ENCODE data around the gene NAA16. TPM values are rescaled to one million over a fixed set of nuclear protein-coding genes. Genes with fewer than 3 reads are reported as not detected.

Gene NAA16
- polyA plus RNA-seq, 1 donor, result 23.9 TPM

DNA sequence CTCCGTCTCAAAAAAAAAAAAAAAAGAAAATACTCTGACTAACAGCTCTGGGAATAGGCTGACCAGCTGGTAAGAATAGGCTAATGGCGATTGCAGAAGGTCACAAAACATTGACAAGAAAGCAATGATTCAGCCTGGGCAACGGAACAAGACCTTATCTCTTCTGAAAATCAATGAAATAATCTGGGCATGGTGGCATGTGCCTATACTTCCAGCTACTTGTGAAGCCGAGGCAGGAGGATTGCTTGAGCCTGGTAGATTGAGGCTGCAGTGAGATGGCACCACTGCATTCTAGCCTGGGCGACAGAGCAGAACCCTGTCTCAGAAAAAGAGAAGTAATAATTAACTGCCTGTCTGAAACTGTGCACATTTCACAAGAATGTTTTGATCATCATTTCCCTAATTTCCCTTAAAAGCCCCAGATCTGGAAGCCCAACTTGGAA, 28.9 kb upstream of the NAA16 start:
- no peaks in the 10 kb centered on the region for H3K4me1 ChIP-seq (ENCODE audit: control insufficient read depth, insufficient read depth, low read length)
- H3K9me3 ChIP-seq (ENCODE audit: control insufficient read depth, low read depth, low read length), result no peaks in the 10 kb centered on the region
- no peak overlapping the region for H3K27ac ChIP-seq (ENCODE audit: low read length)
- no peak overlapping the region for H3K4me3 ChIP-seq (ENCODE audit: low read length)
- H3K27me3 ChIP-seq (ENCODE audit: control insufficient read depth, insufficient read depth, low read length), result no peaks in the 10 kb centered on the region
- no peak for DNase-seq
- WGBS (ENCODE audit: insufficient coverage, low lambda C conversion rate), result 100% methylated on average over 1 of the region's 5 CpGs
- H3K36me3 ChIP-seq (ENCODE audit: control insufficient read depth, insufficient read depth, low read length), result no peaks in the 10 kb centered on the region

DNA sequence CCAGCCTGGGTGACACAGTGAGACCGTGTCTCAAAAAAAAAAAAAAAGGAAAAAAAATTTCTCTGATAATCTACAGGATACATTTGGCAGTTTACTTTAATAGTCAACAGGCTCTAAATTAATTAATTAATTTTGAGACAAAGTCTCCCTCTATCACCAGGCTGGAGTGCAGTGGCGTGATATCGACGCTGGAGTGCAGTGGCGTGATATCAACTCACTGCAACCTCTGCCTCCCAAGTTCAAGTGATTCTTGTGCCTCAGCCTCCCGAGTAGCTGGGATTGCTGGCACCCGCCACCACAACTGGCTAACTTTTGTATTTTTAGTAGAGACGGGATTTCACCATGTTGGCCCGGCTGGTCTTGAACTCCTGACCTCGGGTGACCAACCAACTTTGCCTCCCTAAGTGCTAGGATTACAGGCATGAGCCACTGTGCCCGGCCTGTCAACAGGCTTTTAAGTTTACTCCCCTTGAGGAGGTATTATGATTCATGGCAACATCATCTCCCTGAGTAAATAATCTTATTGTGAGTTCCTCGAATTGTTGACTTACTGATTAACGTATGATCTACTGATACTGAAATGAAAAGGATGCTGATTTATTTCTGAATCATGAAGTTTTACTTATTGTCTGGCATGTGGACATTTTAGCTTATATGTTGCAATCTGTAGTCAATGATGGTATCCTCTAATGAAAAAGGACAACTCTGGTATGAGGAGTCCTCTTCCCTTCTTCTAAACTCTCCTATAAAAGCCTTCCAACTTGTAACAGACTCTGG, 26.4 kb upstream of the NAA16 start:
- Histone ChIP-seq H3K4me3 (ENCODE audit: low read length) (no peak overlapping the region), H3K9me3 (ENCODE audit: control insufficient read depth, low read depth, low read length) (no peaks in the 10 kb centered on the region), H3K4me1 (ENCODE audit: control insufficient read depth, insufficient read depth, low read length) (no peaks in the 10 kb centered on the region), H3K36me3 (ENCODE audit: control insufficient read depth, insufficient read depth, low read length) (no peaks in the 10 kb centered on the region), H3K27ac (ENCODE audit: low read length) (no peak overlapping the region), H3K27me3 (ENCODE audit: control insufficient read depth, insufficient read depth, low read length) (no peaks in the 10 kb centered on the region)
- DNase-seq, result no peak
- WGBS (ENCODE audit: insufficient coverage, low lambda C conversion rate), result 77% methylated on average over 5 of the region's 13 CpGs

DNA sequence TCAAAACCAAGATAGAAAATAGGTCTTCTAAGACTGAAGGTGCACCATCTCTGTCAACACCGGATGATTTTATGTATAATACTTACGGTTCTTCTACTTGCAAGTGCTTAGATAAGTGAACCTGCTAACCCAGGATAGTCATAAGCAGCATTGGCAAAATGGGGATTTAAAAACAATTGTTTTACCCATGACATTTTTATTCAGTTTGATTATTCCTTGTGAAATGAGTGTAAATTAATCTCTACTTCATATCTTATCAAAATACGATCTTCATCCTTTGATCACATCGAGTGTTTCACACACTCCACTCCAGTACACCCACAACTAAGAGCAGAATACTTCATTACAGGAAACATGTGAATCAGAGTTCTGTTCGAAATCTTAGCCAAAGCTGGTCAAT, 24.7 kb upstream of the NAA16 start:
- no peaks in the 10 kb centered on the region for H3K9me3 ChIP-seq (ENCODE audit: control insufficient read depth, low read depth, low read length)
- H3K4me3 ChIP-seq (ENCODE audit: low read length), result no peak overlapping the region
- no peaks in the 10 kb centered on the region for H3K36me3 ChIP-seq (ENCODE audit: control insufficient read depth, insufficient read depth, low read length)
- DNase-seq, result no peak
- no peak overlapping the region for H3K27ac ChIP-seq (ENCODE audit: low read length)
- WGBS (ENCODE audit: insufficient coverage, low lambda C conversion rate), result 100% methylated on average over 4 of the region's 5 CpGs
- H3K4me1 ChIP-seq (ENCODE audit: control insufficient read depth, insufficient read depth, low read length), result no peaks in the 10 kb centered on the region
- H3K27me3 ChIP-seq (ENCODE audit: control insufficient read depth, insufficient read depth, low read length), result no peaks in the 10 kb centered on the region

DNA sequence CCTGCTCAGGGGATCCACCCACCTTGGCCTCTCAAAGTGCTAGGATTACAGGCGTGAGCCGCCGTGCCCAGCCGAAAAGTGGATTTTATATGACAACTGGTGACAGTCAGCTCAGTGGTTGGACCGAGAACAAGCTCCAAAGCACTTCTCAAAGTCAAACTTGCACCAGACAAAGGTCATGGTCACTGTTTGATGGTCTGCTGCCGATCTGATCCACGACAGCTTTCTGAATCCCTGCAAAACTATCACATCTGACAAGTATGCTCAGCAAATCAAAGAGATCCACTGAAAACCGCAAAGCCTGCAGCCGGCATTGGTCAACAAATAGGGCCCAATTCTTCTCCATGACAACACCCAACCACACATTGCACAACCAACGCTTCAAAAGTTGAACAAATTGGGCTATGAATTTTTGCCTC, 21.6 kb upstream of the NAA16 start:
- H3K4me3 ChIP-seq (ENCODE audit: low read length), result no peak overlapping the region
- no peaks in the 10 kb centered on the region for H3K4me1 ChIP-seq (ENCODE audit: control insufficient read depth, insufficient read depth, low read length)
- H3K9me3 ChIP-seq (ENCODE audit: control insufficient read depth, low read depth, low read length), result peaks cover 10% of the 10 kb centered on the region
- 90% methylated on average over 2 of the region's 10 CpGs for WGBS (ENCODE audit: insufficient coverage, low lambda C conversion rate)
- no peaks in the 10 kb centered on the region for H3K27me3 ChIP-seq (ENCODE audit: control insufficient read depth, insufficient read depth, low read length)
- no peaks in the 10 kb centered on the region for H3K36me3 ChIP-seq (ENCODE audit: control insufficient read depth, insufficient read depth, low read length)
- H3K27ac ChIP-seq (ENCODE audit: low read length), result no peak overlapping the region
- no peak for DNase-seq

DNA sequence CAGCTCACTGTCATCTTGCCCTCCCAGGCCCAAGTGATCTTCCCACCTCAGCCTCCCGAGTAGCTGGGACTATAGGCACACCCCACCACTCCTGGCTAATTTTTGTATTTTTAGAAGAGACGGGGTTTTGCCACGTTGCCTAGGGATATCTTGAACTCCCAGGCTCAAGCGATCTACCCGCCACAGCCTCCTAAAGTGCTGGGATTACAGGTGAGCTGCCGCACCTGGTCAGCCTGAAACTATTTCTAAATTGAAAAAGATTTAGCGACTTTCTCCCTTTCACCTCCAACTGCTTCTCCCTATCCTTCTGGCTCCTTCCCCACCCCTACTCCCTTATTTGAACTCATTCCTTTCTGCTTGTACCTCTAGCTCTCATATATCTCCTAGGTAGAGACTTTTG, 19.8 kb upstream of the NAA16 start:
- Histone ChIP-seq H3K27ac (ENCODE audit: low read length) (no peak overlapping the region), H3K4me3 (ENCODE audit: low read length) (no peak overlapping the region), H3K27me3 (ENCODE audit: control insufficient read depth, insufficient read depth, low read length) (no peaks in the 10 kb centered on the region), H3K36me3 (ENCODE audit: control insufficient read depth, insufficient read depth, low read length) (no peaks in the 10 kb centered on the region), H3K9me3 (ENCODE audit: control insufficient read depth, low read depth, low read length) (peaks cover 10% of the 10 kb centered on the region), H3K4me1 (ENCODE audit: control insufficient read depth, insufficient read depth, low read length) (no peaks in the 10 kb centered on the region)
- WGBS (ENCODE audit: insufficient coverage, low lambda C conversion rate), result 100% methylated on average over 1 of the region's 7 CpGs
- no peak for DNase-seq

DNA sequence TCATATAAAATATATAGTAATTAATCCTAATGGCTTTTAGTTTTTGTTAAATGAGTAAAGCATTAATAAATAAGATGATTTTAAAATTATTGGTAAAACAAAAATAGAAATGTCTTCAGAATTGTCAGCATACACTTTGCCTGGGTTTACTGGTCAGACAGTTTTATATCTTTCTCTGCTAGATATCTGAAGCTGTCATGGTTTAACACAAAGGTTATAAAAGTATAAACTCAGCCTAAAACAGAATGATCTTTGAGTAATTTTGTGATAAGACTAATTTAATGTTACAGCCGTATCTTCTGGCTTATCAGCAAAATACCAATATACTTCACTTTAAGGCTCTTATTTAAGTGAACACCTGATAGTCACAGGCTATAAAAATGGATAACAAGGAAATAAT, 17.8 kb upstream of the NAA16 start:
- Histone ChIP-seq H3K36me3 (ENCODE audit: control insufficient read depth, insufficient read depth, low read length) (no peaks in the 10 kb centered on the region), H3K4me3 (ENCODE audit: low read length) (no peak overlapping the region), H3K27ac (ENCODE audit: low read length) (no peak overlapping the region), H3K27me3 (ENCODE audit: control insufficient read depth, insufficient read depth, low read length) (no peaks in the 10 kb centered on the region), H3K4me1 (ENCODE audit: control insufficient read depth, insufficient read depth, low read length) (no peaks in the 10 kb centered on the region), H3K9me3 (ENCODE audit: control insufficient read depth, low read depth, low read length) (peaks cover 10% of the 10 kb centered on the region)
- no peak for DNase-seq
- WGBS (ENCODE audit: insufficient coverage, low lambda C conversion rate), result no CpG with 5 or more reads among the region's 1 CpG

DNA sequence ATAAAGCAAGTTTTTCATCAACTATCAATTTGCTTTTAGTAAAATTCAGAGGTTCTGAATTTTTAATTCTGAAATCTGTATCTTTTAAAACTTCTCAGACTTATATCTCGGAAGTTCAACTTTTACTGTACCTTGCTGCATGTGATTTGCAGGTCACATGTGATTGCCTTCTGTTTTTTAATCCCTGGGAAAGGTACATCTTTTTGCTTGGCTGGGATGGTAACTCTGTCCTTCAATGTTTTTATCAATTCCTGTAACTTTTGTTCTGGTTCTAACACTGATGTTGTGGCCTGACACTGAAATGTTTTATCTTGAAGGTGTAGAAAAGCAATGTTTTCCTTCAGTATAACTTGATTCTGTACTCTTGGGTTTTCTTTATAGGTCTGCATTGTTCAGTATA, 16.2 kb upstream of the NAA16 start:
- 86% methylated on average over 1 of the region's 1 CpG for WGBS (ENCODE audit: insufficient coverage, low lambda C conversion rate)
- Histone ChIP-seq H3K4me1 (ENCODE audit: control insufficient read depth, insufficient read depth, low read length) (no peaks in the 10 kb centered on the region), H3K4me3 (ENCODE audit: low read length) (no peak overlapping the region), H3K27me3 (ENCODE audit: control insufficient read depth, insufficient read depth, low read length) (no peaks in the 10 kb centered on the region), H3K27ac (ENCODE audit: low read length) (no peak overlapping the region), H3K36me3 (ENCODE audit: control insufficient read depth, insufficient read depth, low read length) (no peaks in the 10 kb centered on the region), H3K9me3 (ENCODE audit: control insufficient read depth, low read depth, low read length) (peaks cover 10% of the 10 kb centered on the region)
- no peak for DNase-seq

DNA sequence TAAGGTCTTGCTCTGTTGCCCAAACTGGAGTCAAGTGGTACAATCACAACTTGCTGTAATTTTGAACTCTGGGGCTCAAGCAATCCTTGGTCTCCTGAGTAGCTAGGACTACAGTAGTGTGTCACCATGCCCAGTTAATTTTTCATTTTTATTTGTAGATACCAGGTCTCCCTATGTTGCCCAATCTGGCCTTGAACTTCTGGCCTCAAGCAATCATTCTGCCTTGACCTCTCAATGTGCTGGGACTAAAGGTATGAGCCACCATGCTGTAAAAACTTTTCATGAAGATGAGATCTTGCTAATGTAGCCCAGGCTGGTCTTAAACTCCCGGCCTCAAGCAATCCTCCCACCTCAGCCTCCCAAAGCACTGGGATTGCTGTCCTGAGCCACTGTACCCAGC, 15.1 kb upstream of the NAA16 start:
- Histone ChIP-seq H3K4me1 (ENCODE audit: control insufficient read depth, insufficient read depth, low read length) (no peaks in the 10 kb centered on the region), H3K36me3 (ENCODE audit: control insufficient read depth, insufficient read depth, low read length) (no peaks in the 10 kb centered on the region)
- WGBS (ENCODE audit: insufficient coverage, low lambda C conversion rate), result 88% methylated on average over 1 of the region's 1 CpG

DNA sequence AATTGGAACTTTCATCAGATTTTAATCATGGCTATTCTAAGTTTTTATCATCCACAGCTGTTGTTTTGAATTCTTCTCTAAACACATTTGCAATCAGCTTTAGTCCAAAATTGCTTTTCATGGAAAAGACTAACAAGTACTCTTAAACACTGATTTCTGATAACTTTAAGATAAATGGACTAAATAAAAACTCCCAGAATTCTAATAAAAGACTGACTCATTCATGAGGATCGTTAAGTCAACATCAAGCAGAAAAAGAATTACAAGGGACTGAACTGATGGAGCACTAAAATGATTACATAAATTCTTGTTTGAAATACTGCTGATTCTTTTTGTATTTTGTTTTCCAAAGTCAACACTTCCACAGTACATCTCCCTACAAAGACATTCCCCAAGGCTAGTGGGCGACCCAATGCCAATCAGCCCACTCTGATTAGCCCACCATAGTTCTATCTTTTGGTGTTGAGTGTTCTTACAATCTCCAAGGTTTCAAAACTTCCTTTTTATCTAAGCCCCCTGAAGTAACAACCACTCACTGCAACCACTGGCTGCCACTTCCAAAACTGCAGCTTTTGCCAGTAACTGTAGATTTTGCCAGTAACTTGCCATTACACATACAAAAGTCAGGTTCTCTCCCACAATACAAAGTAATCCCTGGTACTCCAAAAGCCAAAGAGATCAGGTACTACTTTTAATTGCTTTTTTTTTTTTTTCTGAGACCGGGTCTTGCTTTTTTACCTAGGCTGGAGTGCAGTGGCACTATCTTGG, 14.0 kb upstream of the NAA16 start:
- no peaks in the 10 kb centered on the region for H3K36me3 ChIP-seq (ENCODE audit: control insufficient read depth, insufficient read depth, low read length)

More for the DNA sequence above, 15.1 kb upstream of the NAA16 start:
- H3K9me3 ChIP-seq (ENCODE audit: control insufficient read depth, low read depth, low read length), result peaks cover 10% of the 10 kb centered on the region
- H3K27me3 ChIP-seq (ENCODE audit: control insufficient read depth, insufficient read depth, low read length), result no peaks in the 10 kb centered on the region
- no peak overlapping the region for H3K4me3 ChIP-seq (ENCODE audit: low read length)
- H3K27ac ChIP-seq (ENCODE audit: low read length), result no peak overlapping the region
- DNase-seq, result no peak

DNA sequence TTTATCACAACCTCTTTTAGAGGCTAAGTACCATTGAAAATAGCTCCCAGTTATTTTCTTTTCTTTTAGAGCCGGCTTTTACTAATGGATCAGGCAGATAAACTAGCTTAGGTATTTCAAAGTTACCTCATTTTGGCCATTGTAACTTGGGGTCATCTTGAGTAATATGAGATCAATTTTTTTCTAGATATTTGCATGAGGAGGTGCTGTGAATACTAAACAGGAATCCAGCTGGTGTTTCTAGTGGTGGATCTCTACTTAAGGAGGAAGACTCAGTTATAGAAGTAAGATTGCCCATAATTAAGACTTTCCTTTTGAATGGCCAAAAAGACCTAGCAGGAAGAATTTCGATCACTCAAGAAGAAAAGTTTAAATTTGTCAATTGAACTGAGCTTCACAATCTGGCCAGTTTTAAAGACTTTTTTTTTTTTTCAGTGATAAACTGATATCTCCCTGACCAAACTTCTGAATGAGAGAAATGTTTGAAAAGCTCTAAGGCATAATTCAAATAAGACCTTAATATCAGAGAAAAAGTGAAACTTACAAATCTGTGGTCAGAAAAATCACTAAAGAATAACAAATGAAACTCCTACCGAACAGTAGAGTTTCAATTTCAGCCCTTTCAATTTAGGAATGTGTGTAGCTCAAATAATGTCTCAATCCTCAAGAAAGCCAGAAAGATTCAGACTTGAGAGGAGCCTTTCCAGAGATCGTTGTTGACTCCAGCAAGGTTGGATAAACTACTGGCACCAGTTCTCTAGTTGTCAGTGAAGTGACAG, 11.6 kb upstream of the NAA16 start:
- WGBS (ENCODE audit: insufficient coverage, low lambda C conversion rate), result 94% methylated on average over 3 of the region's 4 CpGs
- Histone ChIP-seq H3K9me3 (ENCODE audit: control insufficient read depth, low read depth, low read length) (no peaks in the 10 kb centered on the region), H3K36me3 (ENCODE audit: control insufficient read depth, insufficient read depth, low read length) (no peaks in the 10 kb centered on the region), H3K27ac (ENCODE audit: low read length) (no peak overlapping the region), H3K4me3 (ENCODE audit: low read length) (no peak overlapping the region), H3K4me1 (ENCODE audit: control insufficient read depth, insufficient read depth, low read length) (no peaks in the 10 kb centered on the region), H3K27me3 (ENCODE audit: control insufficient read depth, insufficient read depth, low read length) (no peaks in the 10 kb centered on the region)
- DNase-seq, result no peak

More for the DNA sequence above, 14.0 kb upstream of the NAA16 start:
- Histone ChIP-seq H3K4me1 (ENCODE audit: control insufficient read depth, insufficient read depth, low read length) (no peaks in the 10 kb centered on the region), H3K27me3 (ENCODE audit: control insufficient read depth, insufficient read depth, low read length) (no peaks in the 10 kb centered on the region), H3K27ac (ENCODE audit: low read length) (no peak overlapping the region), H3K4me3 (ENCODE audit: low read length) (no peak overlapping the region), H3K9me3 (ENCODE audit: control insufficient read depth, low read depth, low read length) (peaks cover 8% of the 10 kb centered on the region)
- WGBS (ENCODE audit: insufficient coverage, low lambda C conversion rate), result 74% methylated on average over 2 of the region's 3 CpGs
- DNase-seq, result no peak

Data from large intestine (tissue), 3 donors.